ELR (cell line): ENCODE data around the gene BMPR1B.
"Not testable (repeated sequence)": the region's sequence is repeated elsewhere in the genome, so short reads cannot be mapped to it uniquely, and the experiment has no call there.

Source experiments
- DNase-seq: peaks from one replicate; pipeline ENCODE4 v3.0.0-alpha.2; 2015; ENCODE audit warnings: low read depth

BMPR1B gene

DNA sequence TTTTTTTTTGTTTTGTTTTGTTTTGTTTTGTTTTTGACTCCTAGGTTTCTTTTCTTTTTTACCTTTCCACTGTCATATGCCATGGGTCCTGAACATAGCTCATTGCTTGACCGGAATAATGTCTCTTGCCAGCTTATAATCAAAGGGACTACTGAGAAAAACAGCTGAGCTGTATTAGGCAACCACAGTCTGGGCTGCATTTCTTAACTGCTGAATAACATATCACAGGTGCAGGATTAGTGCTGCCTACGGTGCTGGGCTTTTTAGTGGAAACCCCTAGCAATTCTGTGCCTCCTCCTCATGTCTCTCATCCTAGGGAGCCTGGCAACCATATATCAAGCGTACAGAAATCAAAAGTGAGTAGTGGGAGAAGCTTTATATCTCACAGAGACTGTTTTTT, 333.5 kb downstream of the BMPR1B start:
- no peak for DNase-seq

DNA sequence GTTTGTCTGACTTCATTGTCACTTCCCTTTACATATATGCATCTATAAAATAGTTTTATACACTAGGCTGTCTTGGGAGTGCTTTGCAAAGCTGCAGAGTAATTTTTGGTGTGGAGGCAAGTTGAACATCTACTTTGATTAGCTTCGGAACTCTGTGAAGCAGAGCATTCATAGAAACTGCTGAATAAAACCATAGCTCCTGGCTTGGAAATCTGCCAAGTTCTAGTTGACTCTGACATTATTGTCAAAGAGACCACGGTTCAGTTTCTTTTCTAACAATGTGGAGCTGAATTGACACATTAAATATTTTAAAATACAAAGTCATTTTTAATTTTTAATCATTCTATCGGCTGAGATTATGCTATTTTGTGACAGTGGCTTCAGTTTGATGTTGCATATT, 335.0 kb downstream of the BMPR1B start:
- no peak for DNase-seq

DNA sequence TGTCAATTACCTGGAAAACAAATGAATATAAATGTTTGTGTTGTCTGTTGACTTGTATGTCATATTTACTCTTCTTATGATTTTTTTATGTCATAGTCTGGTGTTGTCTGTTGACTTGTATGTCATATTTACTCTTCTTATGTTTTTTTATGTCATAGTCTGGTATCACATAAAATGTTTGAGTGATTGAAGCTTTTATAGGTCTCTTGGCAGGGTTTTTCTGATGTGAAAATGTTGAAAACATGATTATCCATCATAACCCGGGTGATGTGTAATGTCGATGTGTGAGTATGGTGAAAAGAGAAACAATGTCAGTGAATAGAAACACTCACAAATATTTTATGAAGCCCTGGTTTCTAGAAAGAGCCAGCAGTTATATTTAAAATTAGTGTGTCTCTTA, 335.7 kb downstream of the BMPR1B start:
- no peak for DNase-seq

DNA sequence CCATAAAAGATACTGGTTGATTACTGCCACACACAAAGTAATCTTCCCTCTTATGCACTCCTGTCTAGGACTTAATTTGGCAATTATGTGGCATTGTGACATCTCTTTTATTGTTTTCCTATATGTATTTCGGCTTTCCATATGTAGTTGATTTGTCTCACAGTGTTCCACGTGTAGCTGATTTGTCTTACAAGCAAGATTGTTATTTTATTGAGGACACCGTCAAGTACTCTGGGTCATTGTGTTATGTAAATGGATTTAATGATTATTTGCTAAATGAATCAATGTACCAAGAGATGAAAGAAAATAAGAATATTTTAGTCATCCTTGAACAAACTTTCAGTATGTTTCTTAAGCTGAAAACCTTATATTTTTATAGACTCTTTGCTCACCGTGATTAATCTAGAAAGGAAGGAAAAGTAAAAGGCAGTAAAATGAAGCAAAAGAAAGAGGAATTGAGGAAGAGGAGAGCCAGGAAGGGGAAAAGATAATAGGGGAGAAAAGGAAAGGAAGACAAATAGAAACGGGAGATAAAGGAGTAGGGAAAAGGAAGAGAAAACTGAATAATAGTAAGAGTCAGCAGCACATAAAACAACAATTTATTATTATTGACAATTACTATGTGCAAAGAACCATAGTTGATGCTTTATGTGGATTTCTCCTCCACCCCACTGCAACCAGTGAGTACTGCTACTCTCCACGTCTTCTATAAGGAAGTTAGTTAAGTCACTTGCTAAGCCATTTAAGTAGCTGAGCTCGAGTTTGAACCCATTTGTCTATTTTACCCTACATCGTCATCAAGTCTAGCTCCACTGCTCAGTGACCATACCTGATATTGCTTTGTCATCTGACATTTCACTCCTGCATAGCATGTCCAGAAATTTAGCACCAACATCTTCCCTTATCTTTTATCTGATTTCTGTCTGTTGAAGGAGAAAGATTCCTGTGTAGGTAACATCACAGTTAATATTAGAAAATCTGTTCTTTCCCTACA, 336.5 kb downstream of the BMPR1B start:
- no peak for DNase-seq

DNA sequence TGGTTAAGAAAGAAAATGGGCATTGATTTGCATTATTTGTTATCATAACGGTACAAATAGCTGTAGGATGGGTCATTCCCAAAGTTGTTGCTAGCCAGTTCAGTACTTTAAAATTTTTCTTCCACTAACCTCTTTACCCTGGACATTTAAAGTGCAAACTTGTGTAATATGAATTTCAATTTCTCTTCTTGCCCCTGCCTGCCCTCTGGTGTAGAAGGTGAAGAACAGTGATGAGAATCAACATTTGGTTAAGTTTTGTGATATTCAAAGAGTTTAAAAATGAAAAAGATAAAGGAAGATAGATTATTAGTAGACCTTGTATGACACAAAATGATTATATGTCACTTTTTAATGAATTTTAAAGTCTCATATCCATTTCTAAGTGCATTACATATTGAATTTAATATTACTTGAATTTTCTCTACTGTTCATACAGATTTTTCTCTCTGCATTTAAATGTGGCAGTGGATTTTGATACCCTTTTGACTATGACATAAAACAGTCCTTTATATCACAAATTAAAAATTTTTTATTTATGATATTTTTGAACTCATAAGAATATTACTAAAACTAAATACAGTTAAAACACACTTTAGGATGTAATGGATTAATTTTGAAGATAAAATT, 337.7 kb downstream of the BMPR1B start:
- peak; percentile 13 for DNase-seq

DNA sequence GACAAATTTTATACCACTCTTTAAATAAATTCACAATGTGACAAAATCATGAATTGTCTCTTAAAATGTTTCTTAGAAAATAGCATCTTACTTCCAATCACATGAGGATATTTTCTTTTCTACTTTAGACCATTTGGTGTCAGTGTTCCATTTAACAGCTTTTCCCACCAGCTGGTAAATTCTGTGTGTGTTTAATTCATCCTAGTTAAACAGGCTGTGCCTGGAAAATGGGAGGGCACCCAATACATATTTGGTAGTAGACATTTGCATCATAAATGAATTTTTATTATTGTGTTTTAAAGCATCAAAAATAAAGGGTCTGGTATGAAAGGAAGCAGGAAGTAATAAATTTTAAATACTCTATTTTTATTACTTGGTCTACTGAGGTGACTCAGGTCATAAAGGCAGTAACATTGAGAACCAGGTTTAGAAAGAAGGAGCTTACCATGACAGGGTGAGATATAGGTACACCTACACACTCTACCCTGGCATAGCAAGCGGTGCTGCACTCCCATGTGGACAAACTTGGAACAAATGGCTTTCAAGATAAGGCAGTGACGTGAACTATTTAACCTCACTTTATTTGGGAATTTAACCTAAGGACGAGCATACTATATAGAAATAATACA, 344.5 kb downstream of the BMPR1B start:
- DNase-seq: no peak

DNA sequence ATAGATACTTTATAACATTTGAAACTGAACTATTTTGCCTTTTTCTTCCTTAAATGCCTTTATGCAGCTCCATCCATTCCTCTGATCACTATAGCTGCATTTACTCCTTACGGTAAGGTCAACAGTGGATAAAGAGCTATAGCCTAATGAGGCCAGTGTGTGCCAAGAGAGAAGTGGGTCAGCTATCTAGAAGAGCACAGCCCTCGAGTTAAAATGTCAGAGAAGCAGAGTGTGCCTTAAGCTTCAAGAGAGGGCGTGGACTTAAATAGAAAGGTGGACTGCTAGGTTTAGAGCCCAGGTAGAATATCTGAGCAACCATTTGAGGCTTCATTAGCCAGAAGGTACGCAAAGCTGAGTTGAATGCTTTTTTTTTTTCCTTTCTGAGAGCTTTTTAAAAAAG, 347.4 kb downstream of the BMPR1B start:
- no peak for DNase-seq

DNA sequence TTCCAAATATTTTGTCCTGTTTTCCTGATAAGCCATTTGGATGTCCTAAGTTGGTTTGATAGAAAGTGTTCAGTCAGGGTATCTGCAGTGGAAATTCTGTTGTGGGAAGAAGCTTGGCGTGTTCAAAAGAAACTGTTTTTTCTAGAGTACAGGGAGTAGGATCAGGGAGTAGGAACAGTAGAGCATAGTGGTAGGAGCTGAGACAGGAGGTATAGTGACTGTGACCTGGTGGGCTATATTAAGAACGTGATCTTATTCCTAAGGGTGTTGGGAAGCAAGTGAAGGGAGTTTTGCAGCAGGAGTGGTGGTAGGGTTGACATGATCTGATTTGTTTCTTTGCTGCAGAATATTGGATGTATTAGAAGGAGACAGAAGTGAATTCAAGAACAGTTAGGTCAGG, 348.2 kb downstream of the BMPR1B start:
- DNase-seq: no peak

DNA sequence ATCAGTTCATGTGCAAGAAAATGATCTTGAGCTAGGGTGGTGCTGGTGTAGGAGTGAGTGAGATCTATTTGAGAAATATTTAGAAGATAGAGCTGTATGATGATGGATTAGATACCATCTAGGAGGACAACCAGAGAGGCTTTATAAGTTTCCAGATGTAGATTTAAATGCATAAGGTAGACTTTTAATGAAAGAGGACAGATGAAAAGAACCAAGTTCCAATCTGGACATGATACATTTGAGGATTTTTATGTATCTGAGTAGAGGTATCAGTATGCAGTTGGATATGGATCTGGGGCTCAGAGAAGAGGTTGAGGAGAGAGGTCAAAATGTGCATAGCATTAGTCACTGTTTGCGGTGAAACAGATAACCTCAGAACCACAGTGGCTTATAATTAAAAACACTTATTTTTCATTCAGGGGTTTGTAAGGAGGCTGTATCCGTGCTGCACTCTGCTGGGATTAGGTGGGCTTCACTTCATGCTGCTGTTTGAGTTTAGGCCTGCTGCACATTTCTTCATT, 348.7 kb downstream of the BMPR1B start:
- peak; percentile 5 for DNase-seq

DNA sequence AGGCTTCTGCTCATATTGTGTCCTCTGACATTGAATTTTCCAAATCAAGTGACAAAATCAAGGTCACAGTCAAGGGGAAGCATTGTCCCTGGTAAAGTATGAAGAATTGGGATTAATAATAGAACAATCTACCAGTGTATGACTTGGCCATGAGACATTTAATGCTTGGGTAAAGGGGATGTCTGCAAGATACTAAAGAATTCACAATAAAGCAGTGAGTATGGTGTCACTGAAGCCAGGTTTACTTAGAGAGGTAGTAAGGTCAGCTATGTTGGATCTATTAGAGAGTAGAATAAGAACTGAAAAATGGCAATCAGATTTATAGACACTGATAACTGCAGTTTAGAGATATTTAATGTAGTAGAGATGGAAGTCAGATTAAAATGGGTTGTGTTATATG, 349.2 kb downstream of the BMPR1B start:
- no peak for DNase-seq

DNA sequence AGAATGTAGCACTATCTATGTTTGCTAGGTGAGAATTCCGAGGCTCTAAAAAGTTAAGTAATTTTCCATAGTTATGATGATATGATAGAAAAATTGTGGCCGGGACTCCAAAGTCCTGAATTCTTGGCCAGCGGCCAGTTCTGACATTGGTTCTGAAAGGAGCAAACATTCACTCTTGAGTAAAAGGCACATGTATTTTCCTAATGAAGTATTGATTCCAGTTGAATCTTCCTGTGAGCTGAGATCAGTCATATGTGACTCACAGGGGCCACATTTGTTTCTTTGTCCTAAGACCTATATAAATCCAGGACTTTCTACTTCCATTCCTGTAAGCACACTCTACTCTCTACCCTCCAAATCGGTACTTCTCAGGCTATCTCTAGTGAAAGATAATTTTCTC, 349.9 kb downstream of the BMPR1B start:
- no peak for DNase-seq

DNA sequence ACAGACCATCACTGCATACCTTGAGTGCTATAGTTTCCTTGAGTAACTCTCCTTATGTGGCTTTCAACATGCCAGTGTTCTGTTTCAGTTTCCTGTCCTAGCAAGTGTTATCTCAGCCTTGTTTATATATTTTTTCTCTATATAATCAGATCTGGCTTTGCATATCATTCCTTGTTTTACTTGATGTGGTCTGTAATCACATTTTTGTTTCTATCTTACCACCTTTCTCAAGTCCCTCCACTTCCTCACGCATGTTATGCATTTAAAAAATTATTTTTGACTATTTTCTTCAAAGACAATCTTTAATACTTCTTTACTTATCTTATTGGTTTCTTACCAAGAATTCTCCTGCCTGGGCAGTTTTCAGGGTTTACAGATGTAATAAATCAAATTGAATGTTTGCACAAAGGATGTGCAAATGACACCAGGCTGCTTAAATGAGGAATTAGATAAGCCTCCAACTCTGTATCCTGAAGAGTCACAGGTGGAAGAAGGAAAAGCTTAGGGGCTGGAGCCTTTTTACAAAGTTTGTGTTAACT, 351.2 kb downstream of the BMPR1B start:
- DNase-seq: no peak

DNA sequence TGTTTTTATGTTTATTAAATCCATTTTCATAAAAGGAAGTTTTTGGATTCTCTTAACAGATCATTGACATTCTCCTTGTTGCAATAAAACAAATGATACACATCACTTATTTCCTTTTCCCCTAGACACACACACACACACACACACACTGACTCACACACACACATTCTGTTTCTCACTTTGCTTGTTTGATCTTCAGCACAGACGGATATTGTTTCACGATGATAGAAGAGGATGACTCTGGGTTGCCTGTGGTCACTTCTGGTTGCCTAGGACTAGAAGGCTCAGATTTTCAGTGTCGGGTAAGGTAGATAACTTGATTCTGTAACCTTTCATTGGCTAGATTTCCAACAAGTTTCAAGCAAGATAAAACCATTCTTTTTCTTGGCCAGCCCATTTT, 356.8 kb downstream of the BMPR1B start:
- DNase-seq: no peak

DNA sequence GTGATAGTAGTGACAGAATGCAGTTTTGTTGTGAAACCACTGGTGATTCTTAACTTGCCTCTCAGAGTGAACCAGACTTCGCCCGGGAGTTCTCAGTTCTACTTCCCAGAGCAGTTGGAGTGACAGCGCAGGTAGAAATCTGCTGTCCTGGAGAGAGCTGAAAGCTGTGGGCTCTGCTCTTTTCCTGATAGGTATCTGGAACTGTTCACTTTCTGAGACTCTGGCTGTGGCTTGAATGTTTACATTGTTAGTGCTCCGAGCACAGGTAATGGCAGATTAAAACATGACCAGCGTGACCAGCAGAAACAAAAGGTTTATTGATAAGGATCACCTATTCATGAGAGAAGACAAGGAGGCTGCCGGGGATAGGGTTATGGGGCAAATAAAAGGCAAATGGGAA, 360.7 kb downstream of the BMPR1B start:
- DNase-seq: no peak

DNA sequence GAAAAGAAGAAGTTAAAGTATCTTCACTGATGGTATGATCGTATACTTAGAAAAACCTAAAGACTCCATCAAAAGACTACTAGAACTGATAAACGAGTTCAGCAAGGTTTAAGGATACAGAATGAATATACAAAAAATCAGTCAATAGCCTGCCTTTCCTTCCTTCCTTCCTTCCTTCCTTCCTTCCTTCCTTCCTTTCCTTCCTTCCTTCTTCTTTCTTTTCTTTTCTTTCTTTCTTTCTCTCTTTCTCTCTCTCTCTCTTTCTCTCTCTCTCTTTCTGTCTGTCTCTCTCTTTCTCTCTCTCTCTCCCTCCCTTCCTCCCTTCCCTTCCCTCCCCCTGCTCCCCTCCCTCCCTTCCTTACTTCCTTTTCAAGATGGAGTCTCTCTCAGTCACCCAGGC, 362.7 kb downstream of the BMPR1B start:
- DNase-seq: no peak

DNA sequence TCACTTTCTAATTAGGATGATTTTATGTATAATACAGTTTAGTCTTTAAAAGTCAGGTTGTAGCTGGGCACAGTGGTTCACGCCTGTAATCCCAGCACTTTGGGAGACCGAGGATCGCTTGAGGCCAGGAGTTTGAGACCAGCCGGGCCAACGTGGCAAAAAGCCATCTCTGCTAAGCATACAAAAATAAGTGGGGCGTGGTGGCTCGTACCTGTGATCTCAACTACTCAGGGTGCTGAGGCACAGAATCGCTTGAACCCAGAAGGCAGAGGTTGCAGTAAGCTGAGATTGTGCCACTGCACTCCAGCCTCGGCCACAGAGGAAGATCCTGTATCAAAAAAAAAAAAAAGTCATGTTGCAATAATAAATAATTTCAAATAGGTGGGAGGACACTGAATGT, 364.2 kb downstream of the BMPR1B start:
- DNase-seq: no peak

DNA sequence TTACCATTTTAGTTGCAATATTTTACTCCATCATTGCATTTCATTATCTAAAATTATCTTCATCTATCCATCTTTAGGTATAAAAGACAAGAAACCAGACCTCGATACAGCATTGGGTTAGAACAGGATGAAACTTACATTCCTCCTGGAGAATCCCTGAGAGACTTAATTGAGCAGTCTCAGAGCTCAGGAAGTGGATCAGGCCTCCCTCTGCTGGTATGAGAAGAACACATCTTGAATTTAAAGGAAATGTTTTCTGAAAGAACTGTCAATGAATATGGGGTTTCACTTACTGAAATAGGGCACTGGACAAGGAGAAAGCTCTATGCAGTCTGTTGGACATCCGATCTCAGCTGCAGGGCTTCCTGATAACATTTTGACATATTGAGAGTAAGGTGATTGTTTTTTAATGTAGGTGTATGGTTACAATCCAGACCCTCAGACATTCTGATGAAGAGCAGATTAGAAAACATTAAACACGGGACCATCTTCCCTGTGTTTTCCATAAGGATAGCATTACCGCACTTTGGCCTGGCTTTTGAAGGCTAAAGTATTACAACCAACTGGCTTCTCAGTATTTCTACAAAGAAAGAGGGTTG, 367.2 kb downstream of the BMPR1B start:
- peak; percentile 46 for DNase-seq

DNA sequence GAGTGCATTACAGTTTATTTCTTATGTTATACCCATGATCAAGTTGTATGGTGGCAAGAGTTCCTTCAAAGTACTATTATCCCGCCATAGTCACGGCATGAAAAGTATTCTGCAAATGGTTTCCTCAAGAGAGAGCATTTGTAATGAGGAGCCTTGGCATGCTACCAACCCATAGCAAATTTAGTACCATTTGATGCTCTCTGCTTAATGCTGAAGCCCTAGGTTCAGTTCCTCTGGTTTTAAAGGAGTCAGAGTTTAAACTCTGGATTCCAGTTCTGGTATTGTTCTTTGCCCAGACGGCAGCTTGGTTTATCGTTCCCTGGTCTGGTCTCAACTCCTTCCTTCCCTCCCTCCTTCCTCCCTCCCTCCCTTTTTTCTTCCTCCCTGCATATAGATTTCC, 371.3 kb downstream of the BMPR1B start:
- DNase-seq: no peak

DNA sequence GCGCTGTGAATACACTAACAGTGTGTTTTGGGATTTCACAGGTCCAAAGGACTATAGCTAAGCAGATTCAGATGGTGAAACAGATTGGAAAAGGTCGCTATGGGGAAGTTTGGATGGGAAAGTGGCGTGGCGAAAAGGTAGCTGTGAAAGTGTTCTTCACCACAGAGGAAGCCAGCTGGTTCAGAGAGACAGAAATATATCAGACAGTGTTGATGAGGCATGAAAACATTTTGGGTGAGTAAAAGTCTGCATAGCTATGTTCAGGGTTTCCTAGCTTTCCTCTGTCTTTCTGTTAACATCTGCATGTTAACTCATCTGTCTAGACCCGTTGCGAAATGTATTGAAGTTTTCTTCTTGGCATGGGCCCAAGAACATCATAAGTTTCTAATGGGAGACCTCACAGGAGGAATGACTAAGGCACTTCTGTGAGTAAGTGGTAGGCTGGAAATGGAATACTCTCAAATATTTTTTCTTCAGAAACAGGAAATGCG, 372.1 kb downstream of the BMPR1B start:
- peak; percentile 75 for DNase-seq

DNA sequence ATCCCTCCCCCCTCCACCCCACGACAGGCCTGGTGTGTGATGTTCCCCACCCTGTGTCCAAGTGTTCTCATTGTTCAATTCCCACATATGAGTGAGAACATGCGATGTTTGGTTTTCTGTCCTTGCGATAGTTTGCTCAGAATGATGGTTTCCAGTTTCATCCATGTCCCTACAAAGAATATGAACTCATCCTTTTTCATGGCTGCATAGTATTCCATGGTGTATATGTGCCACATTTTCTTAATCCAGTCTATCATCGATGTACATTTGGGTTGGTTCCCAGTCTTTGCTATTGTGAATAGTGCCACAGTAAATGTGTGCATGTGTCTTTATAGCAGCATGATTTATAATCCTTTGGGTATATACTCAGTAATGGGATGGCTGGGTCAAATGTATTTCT, 376.3 kb downstream of the BMPR1B start:
- DNase-seq: not testable (repeated sequence)

DNA sequence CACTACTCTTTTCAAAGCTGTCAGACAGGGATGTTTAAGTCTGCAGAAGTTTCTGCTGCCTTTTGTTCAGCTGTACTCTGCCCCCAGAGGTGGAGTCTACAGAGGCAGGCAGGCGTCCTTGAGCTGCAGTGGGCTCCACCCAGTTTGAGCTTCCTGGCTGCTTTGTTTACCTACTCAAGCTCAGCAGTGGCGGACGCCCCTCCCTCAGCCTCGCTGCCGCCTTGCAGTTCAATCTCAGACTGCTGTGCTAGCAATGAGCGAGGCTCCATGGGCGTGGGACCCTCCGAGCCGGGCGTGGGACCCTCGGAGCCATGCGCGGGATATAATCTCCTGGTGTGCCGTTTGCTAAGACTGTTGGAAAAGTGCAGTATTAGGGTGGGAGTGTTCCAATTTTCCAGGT, 381.7 kb downstream of the BMPR1B start:
- DNase-seq: not testable (repeated sequence)

DNA sequence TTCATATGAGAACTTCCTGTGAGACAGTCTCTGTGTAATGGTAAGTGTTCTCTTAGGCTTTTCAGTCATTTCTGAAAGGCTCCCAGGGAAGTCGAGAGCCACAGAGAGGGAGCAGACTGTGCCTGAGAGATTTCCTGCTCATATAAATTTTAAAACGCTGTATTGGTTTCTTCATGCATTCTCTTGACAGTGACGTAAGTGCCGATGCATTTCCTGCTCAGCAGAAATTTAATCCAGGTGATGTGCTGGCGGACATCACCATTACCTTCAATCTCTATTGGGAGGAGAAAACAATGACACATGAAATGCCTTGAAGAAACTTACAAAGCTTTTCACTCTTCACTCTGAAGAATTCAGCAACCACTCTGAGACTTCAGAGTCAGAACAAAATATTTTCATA, 383.6 kb downstream of the BMPR1B start:
- no peak for DNase-seq
